CD4-positive, alpha-beta T cell treated with Interleukin-15 for 4 hours (primary cell): ENCODE measurements around the gene GPHB5.
A peak's percentile ranks its signal among the peaks of the same experiment; 100 is the strongest.
"Not testable (repeated sequence)": the region's sequence is repeated elsewhere in the genome, so short reads cannot be mapped to it uniquely, and the experiment has no call there.

ENCODE experiments used
- DNase-seq: peaks from one replicate; pipeline ENCODE4 v3.0.0-alpha.2; 2020; ENCODE audit warnings: low spot score

GPHB5 gene

GRCh38 chr14:63295231-63295685 is 23.5 kb downstream of the GPHB5 start:
- no peak for DNase-seq

GRCh38 chr14:63292805-63293204 is 25.9 kb downstream of the GPHB5 start:
- no peak for DNase-seq

- DNase-seq: no peak
Measured at GRCh38 chr14:63290741-63291430, 27.8 kb downstream of the GPHB5 start.

- DNase-seq: no peak
Measured at GRCh38 chr14:63288853-63289252, 29.9 kb downstream of the GPHB5 start.

- no peak for DNase-seq
Measured at GRCh38 chr14:63287666-63288483, 30.9 kb downstream of the GPHB5 start.

GRCh38 chr14:63286071-63286470 is 32.7 kb downstream of the GPHB5 start:
- DNase-seq: no peak

GRCh38 chr14:63283884-63284248 is 34.9 kb downstream of the GPHB5 start:
- no peak for DNase-seq

- no peak for DNase-seq
Measured at GRCh38 chr14:63282997-63283883, 35.5 kb downstream of the GPHB5 start.

GRCh38 chr14:63279933-63280332 is 38.8 kb downstream of the GPHB5 start:
- DNase-seq: not testable (repeated sequence)

GRCh38 chr14:63277591-63278183 is 41.0 kb downstream of the GPHB5 start:
- DNase-seq: no peak

- peak; percentile 12 for DNase-seq
Measured at GRCh38 chr14:63276492-63277342, 42.0 kb downstream of the GPHB5 start.

- DNase-seq: no peak
Measured at GRCh38 chr14:63276016-63276415, 42.7 kb downstream of the GPHB5 start.

GRCh38 chr14:63275611-63276010 is 43.1 kb downstream of the GPHB5 start:
- DNase-seq: no peak

GRCh38 chr14:63273717-63274655 is 44.7 kb downstream of the GPHB5 start:
- DNase-seq: no peak

GRCh38 chr14:63273129-63273528 is 45.6 kb downstream of the GPHB5 start:
- no peak for DNase-seq

GRCh38 chr14:63269561-63270225 is 49.0 kb downstream of the GPHB5 start:
- no peak for DNase-seq

GRCh38 chr14:63268771-63269170 is 50.0 kb downstream of the GPHB5 start:
- no peak for DNase-seq

- DNase-seq: no peak
Measured at GRCh38 chr14:63267171-63267570, 51.6 kb downstream of the GPHB5 start.

GRCh38 chr14:63266106-63266505 is 52.6 kb downstream of the GPHB5 start:
- no peak for DNase-seq
